ENCODE measurements around the gene HOXD8. TPM values are rescaled to one million over a fixed set of nuclear protein-coding genes. Genes with fewer than 3 reads are reported as not detected.

The HOXD8 gene
- total and polyA plus RNA-seq, 2 of the 8 experiments (the other 6 are each of a cell fraction or from before 2014, with no cell fraction given) = not detected

DNA sequence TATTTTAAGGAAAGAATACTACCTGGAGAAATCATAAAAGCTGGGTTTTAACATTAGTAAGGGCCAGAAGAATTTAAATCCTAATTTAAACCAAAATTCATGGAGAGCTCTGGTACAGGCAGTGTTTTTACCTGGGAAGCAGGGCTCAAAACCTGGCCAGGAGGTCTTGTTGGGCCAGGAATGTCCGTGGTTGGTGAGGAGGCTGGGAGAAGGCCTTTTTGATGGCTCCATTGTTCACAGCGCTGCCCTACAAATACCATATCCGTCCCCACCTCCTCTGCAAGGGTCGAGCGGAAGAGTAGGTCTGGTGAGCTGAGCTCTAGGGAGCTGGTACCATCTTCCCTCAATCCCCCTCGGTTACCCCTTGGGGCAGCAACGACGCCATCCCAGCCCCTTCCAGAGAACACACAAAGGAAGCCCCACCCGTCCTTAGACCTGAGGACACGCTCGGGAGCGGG, 48.1 kb downstream of the HOXD8 start:
- Histone ChIP-seq H3K27ac (ENCODE audit: low read depth, low read length) (no peak overlapping the region), H2BK5ac (ENCODE audit: low read depth, low read length) (no peak overlapping the region), H3K14ac (ENCODE audit: insufficient read length) (no peak overlapping the region), H3K79me1 (ENCODE audit: low read depth, low read length) (no peaks in the 10 kb centered on the region), H2BK15ac (ENCODE audit: low read length) (peak overlapping the region; percentile 24; the same call in 1 of the 2 replicates), H3K56ac (replicated peaks; ENCODE audit: insufficient read length, low read depth, low read length) (no peak overlapping the region), H4K8ac (ENCODE audit: extremely low read depth, insufficient read depth, low read length) (no peak overlapping the region), H4K91ac (replicated peaks; ENCODE audit: insufficient read length, low read length) (no peak overlapping the region), H3K4ac (replicated peaks; ENCODE audit: insufficient read length, low read depth, low read length) (no peak overlapping the region), H2BK20ac (ENCODE audit: low read length) (no peak overlapping the region), H4K20me1 (replicated peaks in 1 of 2; ENCODE audit: control insufficient read depth in 1 of 2, insufficient read depth in 2 of 2, low read length in 2 of 2) (peaks cover 6 to 27% of the 10 kb centered on the region in 2 experiments), H3K9me3 (ENCODE audit: insufficient read depth in 2 of 2, low read depth in 1 of 2, low read length in 1 of 2) (no peaks in the 10 kb centered on the region), H3K36me3 (ENCODE audit: control insufficient read depth in 2 of 4, insufficient read depth in 4 of 4, low read length in 3 of 4) (no peaks in the 10 kb centered on the region), H3K79me2 (ENCODE audit: control insufficient read depth in 1 of 2, insufficient read depth in 2 of 2, low read length in 2 of 2) (no peaks in the 10 kb centered on the region), H3K27me3 (replicated peaks in 1 of 4; ENCODE audit: control insufficient read depth in 3 of 4, extremely low read depth in 1 of 4, insufficient read depth in 3 of 4, low read length in 3 of 4) (peaks cover 92 to 99% (median 97%) of the 10 kb centered on the region in 4 experiments), H3K23me2 (ENCODE audit: low read depth, low read length) (peaks cover 6% of the 10 kb centered on the region; the same call in 1 of the 2 replicates), H3K4me2 (ENCODE audit: insufficient read depth in 1 of 2, low read depth in 2 of 2, low read length in 2 of 2) (peak overlapping the region; percentile 73), H2BK120ac (replicated peaks; ENCODE audit: low read depth, low read length) (no peak overlapping the region), H3K9ac (replicated peaks in 1 of 4; ENCODE audit: extremely low read depth in 1 of 4, low read depth in 3 of 4, low read length in 3 of 4) (no peak overlapping the region), H3K23ac (ENCODE audit: insufficient read length) (no peak overlapping the region), H4K5ac (ENCODE audit: insufficient read length, low read depth, low read length) (no peak overlapping the region), H3K18ac (ENCODE audit: extremely low read depth, low read length) (no peak overlapping the region), H2BK12ac (ENCODE audit: low read depth, low read length) (no peak overlapping the region), H3K4me1 (replicated peaks in 1 of 4; ENCODE audit: control insufficient read depth in 3 of 4, insufficient read depth in 4 of 4, low read length in 3 of 4) (peaks cover 3 to 17% (median 7%) of the 10 kb centered on the region in 4 experiments), H3K4me3 (ENCODE audit: extremely low read depth in 1 of 4, insufficient read depth in 2 of 4, low read depth in 3 of 4, low read length in 4 of 4) (peak overlapping the region; percentile 24 to 56 (median 34); a peak in 6 of 8 replicates), H2AK5ac (ENCODE audit: low read depth, low read length) (no peak overlapping the region), H2AFZ (ENCODE audit: low read length) (peak overlapping the region; percentile 0; the same call in 1 of the 2 replicates)
- 4% methylated on average over 12 of the region's 12 CpGs; no CpG with 5 or more reads in 1 of the 2 experiments for WGBS, 2 experiments (ENCODE audit: extremely low coverage in 1 of 2, insufficient coverage in 1 of 2, insufficient read length in 1 of 2, insufficient replicate concordance in 2 of 2, low coverage in 1 of 2, low lambda C conversion rate in 2 of 2, missing lambda C conversion rate in 1 of 2)
- no peak for TF ChIP-seq EGR1 (IDR thresholded peaks at IDR 0.05; ENCODE audit: borderline replicate concordance, low read depth, low read length)
- peak; percentile 52 for TF ChIP-seq RNF2 (IDR thresholded peaks at IDR 0.05; ENCODE audit: borderline replicate concordance, low read depth, low read length, missing control alignments, poor library complexity, severe bottlenecking)
- no peak for FAIRE-seq
- POLR2A ChIA-PET (ENCODE audit: partially characterized antibody) = interaction anchor here (1.2 kb wide), 1 partner anchor 11 kb away, joined by 4 read pairs; the partner anchor contains the start of gene HOXD1
- CTCF ChIA-PET (ENCODE audit: partially characterized antibody) = interaction anchor here (0.9 to 7.5 kb wide), 6 partner anchors 11 to 378 kb away, joined by 3 to 60 read pairs (median 27); partner anchors contain the start of gene HOXD1
- no peak for DNase-seq (ENCODE audit: low read depth in 1 of 2, low spot score in 2 of 2)
